Stomach (tissue), 9 donors: Measurements from ENCODE around the gene CTNND1. TPM values are rescaled to one million over a fixed set of nuclear protein-coding genes. Genes with fewer than 3 reads are reported as not detected.

Experiments
- DNase-seq, 2 donors: peaks; one replicate each; pipeline versions ENCODE4 v3.0.0 to v3.0.0-alpha.2; 2013 to 2019
- H3K27ac ChIP-seq, 5 donors: fragments of 200-600 bp in 4 of 5; sonication (generic) in 4 of 5; one replicate each; pipeline ENCODE4 v1.5.1; 2013 to 2019; ENCODE audit warnings: mild to moderate bottlenecking in 1 of 5, moderate library complexity in 1 of 5
- H3K27me3 ChIP-seq, 3 donors: fragments of 200-600 bp; sonication (generic); one replicate each; pipeline ENCODE4 v1.5.1; 2017 to 2019; ENCODE audit warnings: mixed run types in 1 of 3
- H3K36me3 ChIP-seq, 4 donors: fragments of 200-600 bp; sonication (generic); 1 replicate in 3 of 4; 2 replicates in 1 of 4; pipeline ENCODE4 v1.5.1; 2016 to 2019
- H3K4me1 ChIP-seq, 4 donors: fragments of 200-600 bp; sonication (generic); one replicate each; pipeline ENCODE4 v1.5.1; 2016 to 2019
- H3K4me3 ChIP-seq, 4 donors: fragments of 200-600 bp; sonication (generic) in 3 of 4; one replicate each; pipeline ENCODE4 v1.5.1; 2016 to 2019; ENCODE audit warnings: mild to moderate bottlenecking in 1 of 4
- H3K9me3 ChIP-seq, 4 donors: fragments of 200-600 bp; sonication (generic); one replicate each; pipeline ENCODE4 v1.5.1; 2016 to 2019
- CTCF ChIP-seq, 7 experiments: fragments of 450-650 bp in 4 of 7; fragments of 200-600 bp in 3 of 7; sonication (generic) in 3 of 7; IDR thresholded peaks; one replicate each; pipeline ENCODE4 v1.5.1; 2016 to 2019; ENCODE audit warnings: antibody characterized with exemption in 7 of 7, control low read depth in 2 of 7, mild to moderate bottlenecking in 1 of 7
- EP300 ChIP-seq: sonication (generic); formaldehyde crosslinking; IDR thresholded peaks from one replicate; pipeline ENCODE4 v1.6.1; 2017; ENCODE audit warnings: antibody characterized with exemption
- POLR2A ChIP-seq, 4 donors: fragments of 450-650 bp; IDR thresholded peaks; one replicate each; pipeline ENCODE4 v1.6.1; 2016; ENCODE audit warnings: antibody characterized with exemption in 4 of 4, control low read depth in 2 of 4, mild to moderate bottlenecking in 1 of 4, moderate library complexity in 1 of 4
- POLR2AphosphoS5 ChIP-seq, 3 donors: sonication (generic); formaldehyde crosslinking; IDR thresholded peaks; one replicate each; pipeline ENCODE4 v1.6.1; 2016; ENCODE audit warnings: antibody characterized with exemption in 3 of 3
- WGBS, 5 donors: extraction: QIAGEN DNeasy Blood & Tissue Kit in 3 of 5; methylation state at CpG; one replicate each; pipeline versions ENCODE4 v1.1.5 to v1.1.7; 2013 to 2018; 5-methylcytosine and 5-hydroxymethylcytosine counted together
- intact Hi-C: fragments of 100-400 bp; cut with DNase I; formaldehyde crosslinking; loops from one replicate; pipeline ENCODE4 v1.15.1; 2023; ENCODE audit warnings: low total_unique reads
- polyA plus RNA-seq, 3 donors: library from polyadenylated mRNA; stranded (reverse); fragments of 200-250 nt; gene quantifications; one replicate each; pipeline ENCODE4 v1.2.3, GENCODE V29; 2013
- total RNA-seq, 5 donors: library from RNA; depleted of rRNA; stranded (reverse); fragments of >200 nt; gene quantifications; one replicate each; pipeline versions ENCODE4 v1.1.0 to v1.2.3, GENCODE V29; 2014 to 2016
- donor health status: healthy with polysubstance abuse.
- donor health status: Bipolar disorder and iron deficiency.
- donor health status: healthy.

CTNND1 gene
- total and polyA plus RNA-seq, 8 donors: 45.1 to 447 (median 126) TPM

GRCh38 chr11:57745206-57745605 is 16.4 kb upstream of the CTNND1 start:
- no peak for TF ChIP-seq CTCF (IDR thresholded peaks at IDR 0.05)
- no peak for TF ChIP-seq EP300
- TF ChIP-seq POLR2A (IDR thresholded peaks at IDR 0.05): no peak
- 71 to 83% (median 74%) methylated on average over 5 of the region's 5 CpGs for WGBS, 5 donors
- H3K9me3 ChIP-seq: no peaks in the 10 kb centered on the region
- H3K27ac ChIP-seq: no peak overlapping the region
- intact Hi-C loops: no loop called here
- H3K4me3 ChIP-seq: no peak overlapping the region
- no peaks in the 10 kb centered on the region for H3K27me3 ChIP-seq
- DNase-seq: no peak
- peaks cover 9 to 27% (median 21%) of the 10 kb centered on the region in 4 donors for H3K4me1 ChIP-seq
- H3K36me3 ChIP-seq: peaks cover 26 to 63% (median 48%) of the 10 kb centered on the region in 4 donors

- Histone ChIP-seq H3K4me3 (no peak overlapping the region), H3K36me3 (peaks cover 26 to 63% (median 47%) of the 10 kb centered on the region in 4 donors), H3K27ac (no peak overlapping the region), H3K27me3 (no peaks in the 10 kb centered on the region), H3K4me1 (peaks cover 9 to 23% (median 17%) of the 10 kb centered on the region in 4 donors), H3K9me3 (no peaks in the 10 kb centered on the region)
- intact Hi-C loops: no loop called here
- TF ChIP-seq CTCF (IDR thresholded peaks at IDR 0.05) (no peak), POLR2AphosphoS5 (IDR thresholded peaks at IDR 0.05) (no peak), POLR2A (IDR thresholded peaks at IDR 0.05) (no peak), EP300 (no peak)
- no peak for DNase-seq
- WGBS, 5 donors: 78 to 97% (median 90%) methylated on average over 1 of the region's 1 CpG
Measured at GRCh38 chr11:57746920-57747319, 14.7 kb upstream of the CTNND1 start.

- DNase-seq: no peak
- intact Hi-C loops: loop anchor here (5.0 kb wide), 1 partner anchor 51 kb away; no protein-coding TSS in a partner anchor
- TF ChIP-seq EP300 (no peak), CTCF (IDR thresholded peaks at IDR 0.05) (no peak), POLR2AphosphoS5 (IDR thresholded peaks at IDR 0.05) (no peak), POLR2A (IDR thresholded peaks at IDR 0.05) (no peak)
- Histone ChIP-seq H3K9me3 (no peaks in the 10 kb centered on the region), H3K27me3 (no peaks in the 10 kb centered on the region), H3K4me3 (no peak overlapping the region), H3K36me3 (peaks cover under 1 to 24% (median 10%) of the 10 kb centered on the region in 4 donors), H3K27ac (no peak overlapping the region), H3K4me1 (peaks cover 0 to 11% (median 6%) of the 10 kb centered on the region in 4 donors)
Measured at GRCh38 chr11:57751176-57751575, 10.4 kb upstream of the CTNND1 start.

- peak within 1 kb of the TSS in 2 of 5 donors; percentile 12 to 19 for H3K27ac ChIP-seq
- no peaks in the 10 kb centered on the region for H3K9me3 ChIP-seq
- peak; percentile 56 to 81 for DNase-seq
- intact Hi-C loops: loop anchor here (5.0 kb wide), 1 partner anchor 51 kb away; no protein-coding TSS in a partner anchor
- TF ChIP-seq POLR2A (IDR thresholded peaks at IDR 0.05) (no peak), CTCF (IDR thresholded peaks at IDR 0.05) (peak in 4 of 7 experiments; percentile 12 to 52 (median 38)), EP300 (no peak), POLR2AphosphoS5 (IDR thresholded peaks at IDR 0.05) (peak in 1 of 3 donors; percentile 51)
- H3K27me3 ChIP-seq: no peaks in the 10 kb centered on the region
- peaks cover 0 to 18% (median 6%) of the 10 kb centered on the region in 4 donors for H3K36me3 ChIP-seq
- peaks cover 0 to 11% (median 6%) of the 10 kb centered on the region in 4 donors for H3K4me1 ChIP-seq
- WGBS, 5 donors: 36 to 48% (median 37%) methylated on average over 9 to 10 of the region's 10 CpGs
- no peak within 1 kb of the TSS for H3K4me3 ChIP-seq
Measured at GRCh38 chr11:57751676-57752253, 9.8 kb upstream of the CTNND1 start, which contains the start of gene BTBD18. Gene BTBD18, minus strand, starts transcription at chr11:57751819. Its CDS starts 631 bp downstream, at chr11:57751188.
